GM18508 (cell line): ENCODE results near the gene DHX35.

Experiments used
- ATAC-seq: cut with Tn5 transposase; IDR thresholded peaks from one replicate; pipeline ENCODE4 v1.9.1; 2021; ENCODE audit warnings: moderate number of reproducible peaks; ENCODE audit not compliant: insufficient read depth, unreplicated experiment

The DHX35 gene

GRCh38 chr20:39049684-39050554 is 87.8 kb downstream of the DHX35 start:
- ATAC-seq = no peak

DNA sequence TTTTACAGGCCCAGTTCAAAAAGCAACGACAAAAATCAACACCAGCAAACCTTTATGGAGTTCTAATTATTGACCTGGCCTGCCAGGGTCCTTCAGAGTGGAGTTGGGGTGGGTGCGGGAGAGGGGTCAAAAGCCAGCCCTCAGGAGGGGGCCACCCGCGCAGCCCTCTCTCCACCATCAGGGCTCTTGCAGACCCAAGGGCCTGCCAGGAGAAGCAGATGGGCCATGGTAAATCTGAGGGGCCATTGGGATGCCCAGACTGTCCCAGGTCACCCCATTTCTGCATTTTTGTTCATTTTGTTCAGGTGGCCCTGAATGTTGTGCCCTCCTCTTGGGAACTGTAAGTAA is 88.4 kb downstream of the DHX35 start:
- no peak for ATAC-seq

- no peak for ATAC-seq
Measured at GRCh38 chr20:39052676-39053075, 90.5 kb downstream of the DHX35 start.

DNA sequence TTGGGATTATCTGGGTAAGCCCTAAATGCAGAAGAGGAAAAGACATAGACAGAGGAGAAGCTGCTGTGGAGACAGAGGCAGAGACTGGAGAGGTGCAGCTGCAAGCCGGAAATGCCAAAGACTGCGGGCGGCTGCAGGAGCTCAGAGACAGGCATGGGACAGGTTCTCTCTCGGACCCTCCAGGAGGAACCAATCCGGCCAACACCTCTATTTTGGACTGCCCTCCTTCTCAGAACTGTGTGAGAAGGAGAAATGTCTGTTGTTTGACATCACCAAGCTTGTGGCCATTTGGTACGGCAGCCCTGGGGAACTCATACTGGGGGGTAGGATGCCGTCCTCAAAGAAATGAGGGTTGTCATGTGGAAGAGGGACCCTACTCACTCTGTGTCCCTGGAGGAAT is 95.0 kb downstream of the DHX35 start:
- no peak for ATAC-seq

DNA sequence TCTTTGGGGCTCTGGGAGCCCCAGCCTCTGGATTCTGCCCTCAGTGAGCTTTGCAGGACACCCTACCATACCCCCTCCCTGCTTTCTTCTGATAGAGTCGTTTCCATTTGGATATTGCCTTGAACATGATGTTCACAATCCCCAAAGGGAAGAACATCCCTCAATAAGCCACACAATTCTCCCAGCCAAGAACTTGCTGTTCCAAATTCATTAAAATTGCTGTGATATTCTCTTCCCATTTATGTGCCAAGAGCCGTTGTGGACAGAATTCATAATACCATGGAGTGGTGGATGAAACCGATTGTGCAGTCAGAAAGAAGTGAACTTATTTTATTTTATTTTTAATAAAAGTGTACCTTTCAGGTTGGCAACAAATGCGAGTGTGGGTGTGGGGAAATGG is 95.8 kb downstream of the DHX35 start:
- no peak for ATAC-seq

GRCh38 chr20:39059036-39059435 is 96.9 kb downstream of the DHX35 start:
- no peak for ATAC-seq

GRCh38 chr20:39066471-39067242 is 104.5 kb downstream of the DHX35 start:
- no peak for ATAC-seq

DNA sequence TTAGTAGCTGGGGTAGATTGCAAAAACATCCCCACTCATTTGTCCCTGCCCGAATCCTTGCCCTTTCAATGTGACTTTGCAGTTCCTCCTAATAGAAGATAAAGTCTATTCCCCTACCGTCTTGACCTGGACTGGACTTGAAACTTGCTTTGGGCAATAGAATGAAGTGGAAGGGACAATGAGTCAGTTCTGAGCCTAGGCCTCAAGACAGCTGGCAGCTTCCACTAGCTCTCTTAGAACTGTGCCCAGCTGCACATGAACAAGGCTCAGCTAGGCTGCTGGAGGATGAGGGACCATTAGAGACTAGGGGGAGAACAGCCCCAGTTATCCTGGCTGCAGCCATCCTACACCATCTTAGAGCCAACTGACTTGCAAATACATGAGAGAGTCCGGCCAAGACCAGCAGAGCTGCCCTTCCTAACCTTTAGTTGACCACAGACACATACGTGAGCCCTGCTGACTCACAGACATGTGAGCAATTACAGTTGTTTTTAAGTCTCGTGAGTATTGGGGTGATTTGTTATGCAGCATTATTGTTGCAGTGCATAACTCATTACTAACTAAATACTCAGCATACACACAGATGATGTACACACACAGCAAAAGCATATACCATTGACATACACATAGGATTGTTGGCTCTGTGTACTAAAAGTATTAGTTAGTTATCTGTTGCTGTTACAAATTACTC is 105.5 kb downstream of the DHX35 start:
- no peak for ATAC-seq

DNA sequence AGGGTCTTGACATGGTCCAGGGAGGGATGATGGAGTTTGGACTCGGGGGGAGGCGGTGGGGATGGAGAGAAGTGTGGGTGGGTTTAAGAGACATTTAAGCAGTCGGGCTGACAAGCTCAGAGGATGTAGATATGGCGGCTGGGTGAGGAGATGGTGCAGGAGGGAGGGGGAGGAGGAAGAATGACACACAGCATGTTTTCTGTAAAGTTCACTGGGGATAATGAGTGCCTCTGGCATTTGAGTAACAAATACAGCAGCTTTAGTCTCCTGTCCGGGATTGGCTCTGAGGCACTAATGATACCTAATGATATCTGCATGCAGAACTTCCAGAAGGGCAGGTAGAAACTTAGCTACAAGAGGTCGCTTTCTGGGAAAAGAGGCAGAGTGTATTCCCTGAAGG is 107.8 kb downstream of the DHX35 start:
- no peak for ATAC-seq

DNA sequence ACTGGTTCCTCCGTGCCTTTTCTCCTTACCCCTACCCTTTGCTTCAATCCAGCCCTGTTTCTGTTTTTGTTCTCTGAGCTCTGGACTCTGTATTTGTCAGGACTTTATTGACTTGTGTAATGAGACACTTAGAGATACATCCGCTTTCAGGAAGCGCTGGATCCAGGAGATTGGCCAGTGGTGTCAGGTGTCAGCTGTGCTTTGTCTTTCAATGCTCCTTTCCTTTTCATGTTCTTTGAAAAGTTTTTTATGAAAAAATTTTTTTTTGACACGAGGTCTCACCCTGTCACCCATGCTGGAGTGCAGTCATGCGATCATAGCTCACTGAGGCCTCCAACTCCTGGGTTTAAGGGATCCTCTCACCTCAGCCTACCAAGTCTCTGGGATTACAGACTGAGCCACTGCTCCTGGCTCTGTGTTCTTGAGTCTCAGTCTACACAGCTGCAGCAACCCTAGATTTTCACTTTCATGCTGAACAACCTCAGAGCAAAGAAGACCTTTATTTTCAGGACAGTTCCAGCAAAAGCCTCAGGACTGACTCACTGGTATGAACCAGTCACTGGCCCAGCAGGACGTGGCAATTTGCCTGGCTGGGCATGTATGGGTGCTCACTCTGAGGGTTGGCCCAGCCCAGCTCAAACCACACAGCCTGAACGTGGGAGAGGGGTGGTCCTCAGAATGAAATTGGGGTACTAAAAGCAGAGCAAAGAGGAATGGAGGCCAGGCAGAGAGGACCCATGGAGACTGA is 108.5 kb downstream of the DHX35 start:
- no peak for ATAC-seq

DNA sequence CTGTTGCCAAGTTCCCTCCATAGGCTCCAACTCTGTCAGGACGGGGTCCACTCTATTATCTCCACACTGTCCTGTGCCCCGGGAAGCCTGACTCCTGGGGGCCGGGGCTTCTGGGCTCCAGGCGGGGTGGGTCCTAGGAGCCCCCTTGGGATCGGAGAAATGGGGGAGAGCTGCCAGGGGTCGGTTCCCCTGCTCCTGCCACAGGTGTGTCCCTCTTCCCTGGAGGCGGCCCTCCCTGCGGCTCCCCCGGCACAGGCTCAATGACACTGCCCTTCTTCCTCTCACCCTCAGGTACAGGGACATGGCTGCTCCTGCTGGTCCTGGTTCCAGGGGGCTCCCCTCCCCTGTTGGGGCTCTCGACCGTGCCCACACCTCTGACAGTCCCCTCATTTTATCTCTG is 110.0 kb downstream of the DHX35 start:
- ATAC-seq = no peak

DNA sequence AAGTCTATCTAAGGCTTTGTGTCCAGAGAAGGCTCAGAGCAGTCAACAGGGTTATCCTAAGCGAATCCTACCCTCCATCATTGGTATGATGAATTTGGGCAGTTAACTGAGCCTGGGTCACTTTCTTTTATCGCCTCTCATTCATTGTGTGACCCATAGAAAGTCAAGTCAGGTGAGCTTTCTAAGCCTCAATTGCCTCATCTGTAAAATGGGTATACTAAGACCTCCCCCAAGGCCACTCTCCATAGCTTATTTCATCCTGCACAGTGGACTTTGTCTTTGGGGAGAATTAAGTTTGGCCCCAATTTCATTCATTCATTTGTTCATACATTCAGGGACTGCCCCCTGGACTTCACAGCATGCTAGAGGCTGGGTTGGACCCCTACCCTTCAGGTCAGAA is 110.5 kb downstream of the DHX35 start:
- no peak for ATAC-seq

DNA sequence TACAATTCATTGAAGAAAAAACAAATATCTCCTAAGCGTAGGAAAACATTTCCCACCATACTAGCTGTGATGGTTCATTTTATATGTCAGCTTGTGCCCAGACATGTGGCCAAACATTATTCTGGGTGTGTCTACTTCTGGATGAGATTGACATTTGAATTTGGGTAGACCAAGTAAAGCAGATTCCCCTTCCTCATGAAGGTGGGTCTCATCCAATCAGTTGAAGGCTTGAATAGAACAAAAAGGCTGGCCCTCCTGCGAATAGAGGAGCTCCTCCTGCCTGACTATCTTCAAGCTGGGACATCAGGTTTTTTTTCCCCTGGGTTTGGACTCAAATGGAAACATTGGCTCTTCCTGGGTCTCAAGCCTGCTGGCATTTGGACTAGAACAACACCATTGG is 113.6 kb downstream of the DHX35 start:
- ATAC-seq = no peak

DNA sequence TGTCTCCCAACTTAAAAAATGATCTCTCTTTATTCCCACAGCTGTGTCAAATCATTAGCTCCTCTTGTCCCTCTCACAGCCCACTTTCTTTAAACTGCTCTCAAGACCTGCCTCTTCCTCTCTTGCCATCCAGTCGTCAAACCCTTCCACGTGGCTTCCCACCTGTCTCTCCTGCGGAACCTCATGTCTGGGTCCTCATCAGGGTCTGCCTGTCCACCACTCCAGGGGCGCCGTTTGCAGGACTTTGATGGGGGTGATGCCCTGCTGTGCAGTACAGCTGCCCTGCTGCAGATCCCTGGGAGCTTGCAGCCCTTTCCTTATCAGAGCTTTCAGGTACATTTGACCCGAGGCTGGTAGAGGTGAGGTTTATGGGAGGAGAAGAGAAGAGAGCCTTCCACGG is 114.8 kb downstream of the DHX35 start:
- no peak for ATAC-seq

DNA sequence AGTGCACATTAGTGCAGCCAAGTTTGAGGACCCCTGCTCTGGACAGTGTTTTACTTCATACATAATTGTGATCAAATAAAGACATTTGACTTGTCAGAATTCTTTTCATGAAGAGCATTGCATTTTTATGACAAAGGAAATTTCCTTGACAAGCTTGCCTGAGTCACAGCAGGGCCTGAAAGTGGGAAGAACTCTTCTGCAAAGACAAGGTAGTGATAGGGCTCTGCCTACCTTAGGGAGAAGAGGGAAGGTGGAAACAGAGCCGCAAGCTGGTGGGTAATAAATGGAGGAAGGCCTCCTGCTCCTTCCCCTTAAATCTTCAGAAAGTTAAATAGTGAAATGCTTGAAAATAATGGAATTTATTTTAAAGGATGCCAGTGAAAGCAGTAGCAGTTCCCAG is 118.2 kb downstream of the DHX35 start:
- no peak for ATAC-seq

DNA sequence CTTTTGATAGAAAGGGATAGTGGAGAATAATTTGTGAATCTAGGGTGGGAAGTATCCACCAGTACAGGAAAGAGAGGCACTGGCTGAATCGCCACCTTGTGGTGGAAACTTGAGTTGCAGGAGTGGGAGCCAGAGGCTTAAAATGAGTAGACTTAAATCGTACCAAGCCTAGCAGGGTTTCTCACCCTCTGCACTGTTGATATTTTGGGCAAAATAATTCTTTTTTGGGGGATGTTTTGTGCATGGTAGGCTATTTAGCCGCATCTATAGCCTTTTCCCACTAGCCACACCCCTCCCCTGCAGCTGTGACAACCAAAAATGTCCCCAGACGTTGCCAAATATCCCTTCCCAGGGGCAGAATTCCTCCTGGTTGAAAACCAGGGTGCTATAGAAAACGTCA is 119.1 kb downstream of the DHX35 start:
- ATAC-seq = no peak

DNA sequence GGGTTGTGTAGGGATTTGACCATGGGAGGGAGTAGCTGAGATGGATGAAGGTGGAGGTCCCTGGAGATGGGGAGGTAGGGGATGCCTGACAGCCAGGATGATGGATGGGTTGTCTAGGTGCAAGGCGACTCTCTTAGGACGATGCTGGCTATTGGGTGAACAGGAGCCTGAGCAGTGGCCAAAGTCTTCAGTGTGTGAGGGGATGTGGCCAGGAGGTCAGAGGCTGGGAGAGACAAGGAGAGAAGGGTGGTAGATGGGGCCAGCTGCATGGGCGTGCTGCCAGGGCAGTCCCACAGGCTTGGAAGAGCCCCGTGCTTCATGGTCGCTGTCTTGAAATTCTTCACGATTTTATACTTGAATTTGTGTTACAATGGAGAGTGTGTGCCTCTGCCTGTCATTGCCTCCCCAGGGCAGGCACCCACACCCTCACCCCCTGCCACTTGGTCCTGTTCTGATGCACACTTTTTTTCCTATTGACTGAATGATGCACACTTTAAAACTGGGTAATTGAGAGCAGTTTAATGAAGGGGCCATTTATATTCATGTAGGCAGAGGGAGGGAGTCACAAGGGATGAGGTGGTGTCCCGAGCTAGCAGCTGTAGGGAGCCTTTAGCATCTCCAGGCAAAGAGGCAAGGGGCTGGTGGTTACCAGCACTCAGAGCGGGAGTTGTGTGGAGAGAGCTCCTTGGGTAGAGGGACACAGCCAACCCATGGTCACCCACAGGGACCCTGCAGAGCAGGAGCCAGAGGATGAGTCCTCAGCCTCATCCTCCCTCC is 120.7 kb downstream of the DHX35 start:
- ATAC-seq = no peak

GRCh38 chr20:39083761-39084160 is 121.6 kb downstream of the DHX35 start:
- no peak for ATAC-seq

DNA sequence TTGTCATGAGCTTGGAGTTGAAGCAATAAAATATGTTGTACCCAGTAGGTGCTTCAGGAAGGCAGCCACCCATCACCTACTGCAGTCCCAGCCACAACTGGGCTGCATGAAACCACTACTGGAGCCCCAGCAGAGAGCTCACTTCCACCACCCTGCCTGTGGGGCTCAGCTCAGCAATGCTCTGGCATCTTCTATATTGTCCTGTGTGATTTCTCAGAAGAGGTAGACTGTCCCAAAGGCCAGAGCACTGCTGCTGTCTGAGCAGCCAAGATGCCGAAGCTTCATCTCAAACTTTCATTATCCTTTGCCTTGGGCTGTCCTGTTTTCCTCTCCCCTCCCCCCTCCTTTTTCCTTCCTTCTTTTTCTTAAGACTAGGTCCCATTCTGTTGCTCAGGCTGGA is 126.9 kb downstream of the DHX35 start:
- no peak for ATAC-seq
